AML-193 (cell line): ENCODE measurements around the gene PRR7.
A peak's percentile ranks its signal among the peaks of the same experiment; 100 is the strongest.
"Not testable (repeated sequence)": the region's sequence is repeated elsewhere in the genome, so short reads cannot be mapped to it uniquely, and the experiment has no call there.

Experiments used
- DNase-seq, 2 experiments: peaks; one replicate each; lab custom pipeline; 2025; lab: John Stamatoyannopoulos, UW

Gene PRR7

DNA sequence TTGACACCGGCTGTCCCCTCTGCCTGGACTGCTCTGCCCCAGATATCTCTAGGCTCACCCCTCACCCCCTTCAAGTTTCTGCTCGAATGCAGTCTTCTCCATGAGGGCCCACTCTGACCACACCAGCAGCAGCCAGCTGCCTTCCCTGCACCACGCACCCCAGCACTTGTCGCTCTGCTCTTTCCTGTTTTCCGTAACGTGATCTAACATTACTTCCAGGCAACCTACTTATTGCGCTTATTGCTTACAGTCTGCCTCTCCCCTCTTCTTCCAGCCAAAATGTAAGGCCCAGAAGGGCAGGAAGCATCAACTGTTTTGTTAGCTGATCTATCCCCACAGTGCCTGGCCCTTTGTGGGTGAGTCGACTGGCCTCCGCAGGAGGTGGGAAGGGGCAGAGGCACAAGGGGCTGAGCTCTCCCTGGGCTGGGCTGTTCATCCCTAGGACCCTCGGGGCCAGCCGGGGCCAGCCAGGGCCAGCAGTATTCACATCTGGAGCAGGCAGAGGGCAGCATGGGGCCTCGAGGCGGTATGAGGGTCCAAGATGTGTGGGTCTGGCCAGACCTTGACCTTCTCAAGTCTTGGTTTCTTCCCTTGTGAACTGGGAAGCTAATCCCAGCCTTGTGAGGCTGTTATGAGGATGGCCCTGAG is 38.4 kb downstream of the PRR7 start:
- DNase-seq, result no peak

DNA sequence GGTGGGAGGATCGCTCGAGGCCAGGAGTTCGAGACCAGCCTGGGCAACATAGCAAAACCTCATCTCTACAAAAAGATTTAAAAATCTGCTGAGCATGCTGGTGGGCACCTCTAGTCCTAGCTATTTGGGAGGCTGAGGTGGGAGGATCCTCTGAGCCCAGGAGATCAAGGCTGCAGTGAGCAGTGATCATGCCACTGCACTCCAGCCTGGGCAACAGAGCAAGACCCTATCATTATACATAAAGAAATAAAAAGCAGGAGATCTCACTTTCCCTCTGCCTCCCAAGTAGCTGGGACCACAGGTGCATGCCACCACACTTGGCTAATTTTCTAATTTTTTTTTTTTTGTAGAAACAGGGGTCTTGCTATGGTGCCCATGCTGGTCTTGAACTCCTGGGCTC is 39.1 kb downstream of the PRR7 start:
- DNase-seq, result not testable (repeated sequence)

DNA sequence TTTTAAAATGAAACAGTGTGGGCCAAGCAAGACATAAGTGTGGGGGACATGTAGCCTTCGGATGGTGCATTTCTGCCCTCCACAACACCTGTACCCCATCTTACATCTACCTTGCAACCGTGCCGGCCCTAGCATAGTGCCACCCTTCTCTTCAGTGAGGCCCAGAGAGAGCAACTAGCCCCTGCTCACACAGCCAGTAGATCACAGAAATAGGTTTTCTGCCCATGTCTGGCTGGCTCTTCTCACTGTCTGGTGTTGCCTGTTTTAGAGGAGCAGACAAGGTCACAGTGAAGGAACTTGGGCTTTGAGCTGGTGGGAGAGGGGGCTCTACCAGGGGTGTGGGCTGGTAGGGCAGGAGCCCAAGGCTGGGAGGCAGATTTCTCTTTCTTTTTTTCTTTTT is 39.6 kb downstream of the PRR7 start:
- DNase-seq, result no peak

DNA sequence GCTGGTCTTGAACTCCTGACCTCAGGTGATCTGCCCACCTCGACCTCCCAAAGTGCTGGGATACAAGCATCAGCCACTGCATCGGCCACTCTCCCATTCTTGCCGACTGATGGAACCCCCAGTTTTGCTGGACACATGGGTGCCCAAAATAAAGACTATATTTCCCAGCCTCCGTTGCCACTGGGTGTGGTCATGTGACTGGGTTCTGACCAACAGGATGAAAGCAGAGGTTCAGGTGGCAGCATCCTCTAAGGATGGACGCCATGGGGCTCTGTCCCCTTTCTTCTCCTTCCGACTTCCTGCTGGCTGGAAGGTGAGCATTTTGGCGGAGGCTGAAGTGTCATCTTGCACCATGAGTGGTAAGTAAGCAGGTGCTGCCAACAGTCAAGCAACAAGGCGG is 40.5 kb downstream of the PRR7 start:
- DNase-seq, result no peak

DNA sequence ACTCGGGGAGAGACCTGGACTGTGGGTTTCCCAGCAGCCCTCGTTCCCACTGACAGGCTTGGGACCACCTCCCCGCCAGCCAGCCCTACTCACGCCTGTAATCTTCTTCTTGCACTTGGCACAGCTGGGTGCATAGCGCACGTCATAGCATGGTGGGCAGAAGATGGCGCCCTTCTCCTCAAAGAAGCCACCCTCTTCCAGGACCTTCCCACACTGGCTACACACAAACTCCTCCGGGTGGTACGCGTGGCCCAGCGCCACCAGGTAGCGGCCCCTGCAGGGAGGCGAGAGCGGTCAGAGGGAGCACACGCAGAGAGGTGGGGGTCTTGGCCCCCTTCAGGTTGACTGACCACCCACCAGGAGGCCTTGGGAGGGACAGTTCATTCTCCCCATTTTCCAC is 41.4 kb downstream of the PRR7 start:
- DNase-seq, result no peak

DNA sequence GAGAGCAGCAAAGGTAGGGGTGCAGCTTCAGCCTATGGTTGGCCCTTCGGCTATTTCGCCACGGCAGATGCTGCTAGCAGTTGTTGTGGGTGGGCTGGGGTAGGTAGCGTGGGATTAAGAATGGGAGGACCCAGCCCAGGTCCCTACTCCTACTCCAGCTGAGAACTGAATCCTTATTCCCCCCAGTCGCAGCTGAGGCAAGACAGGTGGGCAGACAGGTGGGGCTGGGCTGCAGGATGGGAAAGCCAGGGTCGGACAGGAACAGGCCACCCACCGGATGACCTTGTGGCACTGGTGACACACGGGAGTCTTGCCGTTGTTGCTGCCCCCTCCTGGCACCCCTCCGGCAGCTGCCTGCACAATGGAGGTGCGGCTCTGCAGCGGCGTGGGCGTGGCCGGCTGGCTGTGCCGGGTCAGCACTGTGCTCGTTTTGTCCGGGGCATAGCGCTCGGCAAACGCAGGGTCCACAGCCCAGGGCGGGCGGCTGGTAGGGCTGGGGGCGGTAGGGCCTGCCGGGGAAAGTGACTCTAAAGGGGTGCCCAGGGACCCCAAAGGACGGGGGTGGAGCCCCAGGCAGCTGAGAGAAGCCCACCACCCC is 42.6 kb downstream of the PRR7 start:
- no peak for DNase-seq

DNA sequence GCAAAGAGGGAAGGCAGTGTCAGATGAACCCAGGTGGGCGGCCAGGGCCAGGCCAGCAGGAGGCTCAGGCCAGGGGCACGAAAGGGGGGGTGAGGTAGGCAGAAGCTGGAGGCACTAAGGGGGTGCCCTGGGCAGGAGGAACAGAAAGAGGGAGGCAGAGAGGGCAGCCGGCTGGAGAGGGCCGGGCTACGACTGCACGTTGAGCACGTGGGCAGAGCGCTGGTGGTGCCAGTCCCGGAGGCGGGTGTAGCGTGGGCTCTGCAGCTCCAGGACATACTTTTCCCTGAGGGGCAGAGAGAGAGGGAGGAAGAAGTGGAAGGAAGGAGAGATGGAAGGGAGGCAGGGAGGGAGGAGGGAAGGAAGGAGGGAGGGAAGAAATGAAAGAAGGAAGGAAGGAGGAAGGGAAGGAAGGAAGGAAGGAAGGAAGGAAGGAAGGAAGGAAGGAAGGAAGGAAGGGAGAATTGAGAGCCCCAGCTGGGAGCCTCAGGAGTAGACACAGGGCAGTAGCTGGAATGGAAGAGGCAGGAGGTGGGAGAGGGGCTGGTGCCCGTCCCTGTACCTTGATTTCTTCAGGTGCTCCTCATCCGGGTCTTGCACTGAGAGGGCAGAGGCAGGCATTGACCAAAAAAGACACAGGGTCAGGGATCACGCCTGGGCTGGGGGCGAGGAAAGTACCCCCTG is 43.8 kb downstream of the PRR7 start:
- DNase-seq, result no peak

DNA sequence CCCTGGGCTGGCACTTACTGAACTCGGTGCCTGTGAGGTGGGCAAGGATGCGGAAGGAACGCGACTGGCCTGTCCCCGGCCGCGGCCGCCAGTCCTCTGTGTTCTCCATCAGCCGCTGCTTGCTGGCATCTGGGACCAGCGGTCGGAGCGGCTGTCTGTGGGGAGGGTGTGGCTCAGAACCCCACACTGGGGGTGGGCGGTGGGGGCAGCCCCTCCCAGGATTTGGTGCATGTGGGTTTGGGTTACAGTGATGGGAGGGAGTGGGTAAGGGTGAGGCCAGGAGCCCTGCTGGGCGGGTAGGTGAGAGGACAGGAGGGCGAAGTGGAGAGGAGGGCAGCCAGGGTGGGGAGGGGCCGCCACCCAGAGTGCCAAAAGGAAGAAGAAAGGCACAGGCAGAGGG is 44.4 kb downstream of the PRR7 start:
- DNase-seq, result no peak

DNA sequence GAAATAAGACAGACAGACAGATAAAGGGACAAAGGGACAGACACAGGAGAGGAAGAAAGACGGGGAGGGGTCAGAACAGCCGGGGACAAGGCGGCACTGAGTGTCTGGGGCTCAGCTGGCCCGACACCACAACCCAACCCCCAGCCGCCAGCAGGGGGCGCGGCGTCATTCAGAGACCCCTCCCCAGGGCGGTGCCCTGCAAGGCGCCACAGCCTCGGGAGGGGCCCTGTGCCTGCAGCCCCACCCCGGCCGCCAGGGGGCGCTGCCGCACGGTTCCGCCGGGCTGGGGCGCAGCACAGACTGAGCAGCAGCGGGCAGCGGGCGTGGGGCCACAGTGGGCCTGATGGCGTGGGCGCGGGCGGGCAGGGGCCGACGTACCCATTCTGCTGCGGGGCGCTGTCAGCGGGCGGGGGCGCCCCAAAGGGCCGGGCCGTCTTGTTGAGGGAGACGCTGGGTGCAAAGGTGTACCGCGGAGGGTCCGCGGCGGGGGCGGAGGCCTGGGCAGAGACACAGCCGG is 44.9 kb downstream of the PRR7 start:
- DNase-seq, result no peak

DNA sequence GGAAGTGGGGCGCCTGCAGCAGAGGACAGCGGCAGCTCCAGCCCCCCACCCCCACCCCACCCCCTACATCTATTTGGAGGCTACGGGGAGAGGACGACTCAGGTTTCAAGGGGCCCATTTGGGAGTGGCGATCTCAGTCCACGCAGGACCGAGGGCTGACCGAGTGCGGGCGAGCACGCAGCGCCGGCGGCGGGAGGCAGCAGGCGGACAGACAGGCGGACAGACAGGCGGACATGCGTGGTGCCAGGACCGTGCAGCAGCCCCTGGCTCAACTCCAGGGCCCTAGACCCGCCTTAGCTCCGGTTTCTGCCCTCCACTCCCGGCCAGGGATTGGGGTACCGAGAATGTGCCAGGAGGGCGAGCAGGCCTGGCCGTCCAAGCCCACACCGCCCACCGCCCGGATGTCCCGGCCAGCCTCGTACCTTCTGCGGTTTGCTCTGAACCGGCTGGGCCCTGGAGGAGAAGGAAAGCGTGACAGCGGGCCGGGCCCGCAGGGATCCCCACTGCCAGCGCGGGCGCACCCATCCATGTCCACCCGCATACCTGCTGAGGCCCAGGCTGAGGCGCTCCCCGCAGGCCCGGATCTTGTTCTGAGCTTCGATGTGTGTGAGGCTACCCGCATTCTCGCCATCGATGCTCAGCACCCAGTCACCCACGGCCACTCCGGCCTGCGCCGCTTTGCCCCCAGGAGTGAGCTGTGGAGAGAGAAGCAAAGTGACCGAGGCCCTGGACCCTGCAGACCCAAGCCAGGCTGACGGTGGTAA is 45.6 kb downstream of the PRR7 start:
- no peak for DNase-seq

DNA sequence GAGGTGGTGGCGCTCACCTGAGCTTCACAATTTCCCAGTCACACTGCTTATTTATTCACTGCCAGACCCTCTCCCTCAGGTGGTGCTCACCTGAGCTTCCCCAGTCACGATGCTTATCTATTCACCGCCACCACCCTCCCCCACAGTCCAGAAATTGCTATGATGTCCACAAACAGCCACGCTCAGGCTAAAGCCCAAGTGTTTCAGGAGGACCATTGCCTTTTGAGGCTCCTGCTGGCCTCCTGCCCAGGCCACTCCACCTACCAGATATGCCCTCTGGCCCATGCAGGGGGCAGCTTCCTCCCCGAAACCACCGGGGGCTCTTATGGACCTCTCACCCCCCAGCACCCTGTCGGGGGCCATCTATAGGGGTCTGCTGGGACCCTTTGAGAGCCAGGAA is 46.2 kb downstream of the PRR7 start:
- DNase-seq, result no peak

DNA sequence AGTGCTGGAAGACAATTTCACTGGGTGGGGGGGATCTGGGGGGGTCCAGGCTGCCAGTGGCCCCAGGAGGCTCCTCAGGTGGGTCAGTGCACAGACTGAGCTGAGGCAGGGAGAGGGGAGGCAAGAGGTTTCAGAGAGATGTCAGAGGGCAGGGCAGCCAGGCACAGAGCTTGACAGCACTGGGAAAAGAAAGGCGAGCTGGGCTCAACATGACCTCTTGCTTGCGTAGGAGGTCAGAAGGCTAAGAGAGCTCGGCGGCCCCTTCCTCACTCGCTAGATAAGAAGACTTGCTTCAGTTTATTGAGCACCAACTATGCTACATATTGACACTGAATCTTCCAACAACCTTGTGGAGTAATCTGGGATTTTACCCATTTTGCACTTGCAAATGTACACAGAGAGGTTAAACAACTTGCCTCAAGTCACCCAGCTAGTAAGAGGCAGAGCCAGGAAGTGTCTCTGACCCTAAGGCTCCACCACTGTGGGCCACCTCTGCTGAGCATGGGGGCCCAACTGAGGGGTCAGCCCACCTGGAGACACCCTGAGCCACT is 47.3 kb downstream of the PRR7 start:
- no peak for DNase-seq

DNA sequence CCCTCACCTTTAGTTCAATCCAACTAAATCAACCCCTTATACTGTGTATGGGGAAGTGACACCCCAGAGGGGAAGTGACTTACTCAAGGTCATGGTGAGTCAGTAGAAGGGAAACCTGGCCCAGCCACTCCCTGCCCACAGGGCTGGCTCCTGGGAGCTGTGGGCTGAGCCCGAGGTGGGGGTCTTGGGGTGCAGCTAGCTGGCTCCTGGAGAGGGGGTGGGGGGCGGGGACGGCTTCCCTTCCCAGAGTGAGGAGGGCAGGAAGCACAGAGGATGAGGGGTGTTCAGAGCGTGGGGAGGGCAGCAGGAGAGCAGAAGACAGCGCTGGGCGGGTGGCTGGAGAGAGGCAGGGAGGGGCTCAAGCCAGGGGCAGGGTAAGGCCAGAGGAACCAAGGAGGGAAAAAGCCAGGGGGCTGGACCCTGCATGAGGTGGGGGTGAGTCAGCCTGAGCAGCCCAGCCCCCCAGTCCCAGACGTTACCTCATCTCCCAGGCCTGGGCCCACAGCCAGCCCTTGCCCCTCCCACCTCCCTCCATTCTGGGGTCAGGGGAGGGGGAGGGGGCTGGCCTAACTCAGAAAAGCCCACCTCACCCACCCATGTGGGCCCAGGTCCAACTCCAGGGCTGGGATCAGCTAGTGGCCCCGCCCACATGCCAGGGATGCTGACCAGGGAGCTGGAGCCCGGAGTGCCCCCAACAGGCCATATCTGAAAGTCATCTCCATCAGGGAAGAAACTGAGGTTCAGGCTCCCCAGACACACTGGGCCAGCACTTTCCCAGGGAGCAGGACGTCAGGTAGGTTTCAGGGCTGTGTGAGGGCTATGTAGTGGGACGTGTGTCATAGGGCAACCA is 48.0 kb downstream of the PRR7 start:
- DNase-seq, result peak; percentile 70 to 76

DNA sequence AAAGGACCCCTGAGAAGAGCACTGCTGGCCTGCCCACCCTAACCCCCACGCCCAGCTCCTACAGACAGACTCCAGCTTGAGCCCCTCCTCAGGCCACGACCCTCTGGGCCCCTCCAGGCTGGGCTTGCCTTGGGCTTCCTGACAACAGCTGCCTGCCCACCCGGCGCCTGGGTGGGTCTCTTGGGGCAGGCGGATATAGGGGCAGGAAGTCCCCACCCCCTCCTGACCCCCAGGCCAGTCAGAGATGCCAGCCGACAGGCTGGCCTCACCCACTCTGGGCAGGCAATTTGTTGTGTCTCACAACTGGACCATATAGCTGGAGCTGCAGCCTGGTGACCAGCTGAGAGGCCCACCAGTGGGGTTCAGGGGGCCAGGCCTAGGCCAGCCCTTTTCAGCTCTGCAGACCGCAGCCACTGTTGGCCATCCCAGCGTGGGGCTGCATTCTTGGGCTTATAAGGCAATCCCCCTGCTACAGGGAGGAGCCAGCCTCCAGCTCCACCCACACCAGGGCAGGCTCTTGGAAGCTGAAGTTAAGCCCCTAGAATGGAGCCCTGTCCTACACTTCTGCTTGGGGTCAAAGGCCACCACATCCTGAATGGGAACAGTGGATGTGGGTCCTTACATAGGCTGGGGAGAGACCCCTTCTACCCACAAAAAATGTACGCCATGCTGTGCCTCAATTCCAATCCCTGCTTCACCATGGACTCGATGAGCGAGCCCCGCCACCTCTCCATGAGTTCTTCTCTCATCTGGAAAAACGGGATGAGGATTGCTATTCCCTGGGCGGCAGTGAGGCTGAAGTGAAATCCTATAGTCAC is 48.8 kb downstream of the PRR7 start:
- DNase-seq, result no peak

DNA sequence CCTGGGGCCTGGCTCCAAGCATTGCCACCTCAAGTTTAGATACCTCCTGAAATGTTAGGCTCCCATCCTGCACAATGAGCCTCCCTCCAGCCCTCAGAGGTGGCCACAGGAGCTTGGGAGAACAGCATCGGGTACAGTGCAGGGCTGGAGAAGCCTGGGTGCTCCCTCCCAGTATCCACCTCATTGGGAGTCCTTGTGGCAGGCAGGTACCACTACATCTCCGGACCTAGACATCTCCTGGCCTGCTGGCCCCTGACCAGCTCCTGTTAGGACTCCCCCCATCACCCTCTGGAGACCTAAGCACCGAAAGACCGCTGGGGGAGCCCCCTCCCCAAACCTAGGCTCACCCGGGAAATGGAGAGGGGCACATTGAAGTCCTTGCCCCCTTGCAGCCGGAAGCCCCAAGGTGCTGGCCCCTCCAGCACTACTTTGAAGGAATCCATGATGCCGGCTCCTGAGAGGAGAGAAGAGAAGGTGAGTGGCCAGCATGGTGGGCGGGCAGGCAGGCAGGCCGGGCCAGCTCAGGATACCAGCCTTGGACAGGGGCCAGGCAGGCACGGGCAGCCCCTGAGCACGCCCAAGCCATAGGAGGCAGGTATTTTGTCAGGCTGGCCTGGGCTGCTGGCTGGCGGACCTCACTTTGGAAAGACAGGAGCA is 49.6 kb downstream of the PRR7 start:
- DNase-seq, result no peak

DNA sequence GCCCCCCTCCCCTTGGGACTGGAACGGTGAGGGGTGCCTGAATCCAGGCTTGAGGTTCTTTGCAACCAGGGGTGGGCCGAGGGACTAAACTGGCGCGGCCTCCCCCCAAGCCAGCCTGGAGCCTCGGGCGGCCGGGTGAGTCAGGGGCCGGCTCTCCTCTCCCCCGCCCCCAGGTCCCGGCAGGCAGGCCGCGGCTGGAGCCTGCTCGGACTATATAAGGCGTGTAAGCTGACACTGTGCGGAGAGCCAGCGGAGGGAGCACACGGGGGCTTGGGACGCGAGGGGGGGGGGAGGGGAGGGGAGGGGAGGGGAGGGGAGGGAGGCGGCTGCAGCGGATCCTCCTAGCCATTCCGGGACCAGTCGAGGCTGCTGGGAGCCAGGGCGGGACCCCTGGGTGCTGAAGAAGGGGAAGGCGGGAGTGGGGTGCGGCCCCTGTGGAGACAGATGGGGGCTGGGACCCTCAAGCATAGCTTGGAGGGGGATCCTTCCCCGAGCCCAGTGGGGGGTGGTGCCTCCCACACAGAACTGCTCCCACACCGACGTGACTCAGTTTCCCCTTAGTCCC is 50.2 kb downstream of the PRR7 start:
- DNase-seq, result no peak

DNA sequence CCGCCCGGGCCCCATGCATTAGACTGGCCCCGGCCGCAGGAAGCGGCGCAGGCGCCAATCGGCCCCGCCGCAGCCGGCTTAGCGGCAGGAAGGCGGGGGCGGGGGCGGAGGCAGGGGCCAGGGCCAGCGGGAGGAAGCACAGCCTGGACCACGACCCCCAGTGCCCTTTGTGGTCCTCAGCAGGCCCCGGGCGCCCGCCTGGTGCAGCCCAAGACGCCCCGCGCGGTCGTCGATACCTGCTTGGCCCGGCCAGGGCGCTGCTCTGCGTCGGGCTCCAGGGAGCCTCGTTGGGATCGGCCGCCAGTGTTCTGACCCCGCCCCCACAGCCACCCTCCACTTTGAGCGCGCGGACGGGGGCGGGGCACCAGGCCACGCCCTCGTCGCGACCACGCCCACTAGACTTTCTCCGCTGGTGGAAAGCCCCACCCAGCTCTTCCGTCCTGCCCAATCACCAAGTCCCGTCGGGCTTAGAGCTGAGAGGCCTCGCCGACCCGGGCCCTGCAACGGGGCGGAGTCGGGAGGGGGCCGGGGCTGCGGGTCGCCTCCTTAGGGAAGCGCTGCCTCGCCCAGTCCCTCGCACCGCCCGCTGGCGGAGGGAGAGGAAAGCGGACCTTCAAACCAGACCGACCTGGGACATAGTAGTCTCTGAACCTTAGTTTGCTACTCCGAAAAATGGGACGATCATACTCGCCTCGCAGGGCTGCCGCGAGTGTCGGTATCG is 50.8 kb downstream of the PRR7 start, which contains the start of gene PDLIM7:
Gene PDLIM7, minus strand, starts transcription at position 313 of the 721 bp plus-strand sequence. CDS start 1,092 bp downstream, outside the sequence.
- peak; percentile 91 to 96 for DNase-seq

DNA sequence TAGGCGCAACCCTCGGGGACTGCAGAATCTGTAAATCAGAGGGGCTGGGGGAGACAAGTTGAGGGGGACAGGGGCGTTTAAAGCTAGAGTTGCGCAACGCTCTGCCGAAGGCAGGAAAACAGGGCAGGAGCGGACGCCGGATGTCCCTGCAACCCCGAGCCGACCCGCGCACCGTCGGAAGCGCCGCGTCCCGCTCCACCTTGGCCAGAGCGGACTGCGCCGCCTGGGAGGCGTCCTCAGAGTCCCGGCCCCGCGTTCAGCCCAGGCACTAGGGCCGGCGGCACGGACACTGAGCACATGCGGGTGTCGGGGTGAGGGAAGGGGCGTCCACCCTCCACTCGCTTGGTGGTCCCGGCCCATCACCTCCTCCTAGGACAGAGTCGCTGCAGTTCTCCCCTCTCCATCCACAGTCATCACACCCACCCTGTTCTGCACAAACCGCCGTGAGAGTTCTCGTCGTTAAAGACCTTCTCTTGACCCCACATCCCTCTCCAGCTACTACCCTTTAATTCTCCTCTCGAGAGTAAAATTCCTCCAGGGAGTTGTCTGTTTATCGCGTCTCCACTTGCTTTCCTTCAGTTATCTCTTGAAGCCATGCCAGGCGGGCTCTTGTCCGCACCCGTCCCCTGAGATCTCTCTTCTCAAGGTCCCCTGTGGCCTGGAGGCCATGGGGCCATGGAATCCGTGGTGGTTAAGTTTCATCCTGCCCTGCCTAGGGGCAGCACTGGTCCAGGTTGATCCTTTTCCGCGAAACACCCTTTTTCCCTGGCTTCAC is 51.6 kb downstream of the PRR7 start:
- DNase-seq, result no peak
